GM12865 (cell line): Measurements from ENCODE around the gene IDUA.

ENCODE experiments used
- DNase-seq: peaks from one replicate; pipeline ENCODE4 v3.0.0; 2010; ENCODE audit warnings: low read depth
- H3K4me3 ChIP-seq: 2 replicates; pipeline ENCODE4 v1.5.1; 2011; ENCODE audit warnings: mild to moderate bottlenecking, low read depth, low read length, control low read depth
- CTCF ChIP-seq: IDR thresholded peaks from 2 replicates; pipeline ENCODE4 v1.5.1; 2011; ENCODE audit warnings: low read length, control low read depth, low read depth, inconsistent platforms; ENCODE audit not compliant: insufficient read depth; ENCODE audit errors: missing control alignments

Gene IDUA

GRCh38 chr4:987624-988513 lies 1.0 kb downstream of the IDUA start:
- TF ChIP-seq CTCF = no peak
- no peak for DNase-seq
- peak overlapping the region; percentile 68 for H3K4me3 ChIP-seq

- H3K4me3 ChIP-seq = no peak overlapping the region
- TF ChIP-seq CTCF = no peak
- DNase-seq = no peak
Measured at GRCh38 chr4:988726-989721, 2.2 kb downstream of the IDUA start.

- H3K4me3 ChIP-seq = no peak overlapping the region
- DNase-seq = no peak
- TF ChIP-seq CTCF = no peak
Measured at GRCh38 chr4:989722-990471, 3.1 kb downstream of the IDUA start.

- no peak for TF ChIP-seq CTCF
- no peak for DNase-seq
- H3K4me3 ChIP-seq = no peak overlapping the region
Measured at GRCh38 chr4:990746-991367, 4.0 kb downstream of the IDUA start.

- DNase-seq = no peak
- H3K4me3 ChIP-seq = no peak overlapping the region
- TF ChIP-seq CTCF = no peak
Measured at GRCh38 chr4:991451-992296, 4.8 kb downstream of the IDUA start.
